ENCODE measurements around the gene CIZ1. TPM values are rescaled to one million over a fixed set of nuclear protein-coding genes. Genes with fewer than 3 reads are reported as not detected.

Gene CIZ1
- total and polyA plus RNA-seq, 2 of the 13 experiments (the other 11 are each of a cell fraction or from before 2014, with no cell fraction given), result 30.6 to 50.3 TPM

DNA sequence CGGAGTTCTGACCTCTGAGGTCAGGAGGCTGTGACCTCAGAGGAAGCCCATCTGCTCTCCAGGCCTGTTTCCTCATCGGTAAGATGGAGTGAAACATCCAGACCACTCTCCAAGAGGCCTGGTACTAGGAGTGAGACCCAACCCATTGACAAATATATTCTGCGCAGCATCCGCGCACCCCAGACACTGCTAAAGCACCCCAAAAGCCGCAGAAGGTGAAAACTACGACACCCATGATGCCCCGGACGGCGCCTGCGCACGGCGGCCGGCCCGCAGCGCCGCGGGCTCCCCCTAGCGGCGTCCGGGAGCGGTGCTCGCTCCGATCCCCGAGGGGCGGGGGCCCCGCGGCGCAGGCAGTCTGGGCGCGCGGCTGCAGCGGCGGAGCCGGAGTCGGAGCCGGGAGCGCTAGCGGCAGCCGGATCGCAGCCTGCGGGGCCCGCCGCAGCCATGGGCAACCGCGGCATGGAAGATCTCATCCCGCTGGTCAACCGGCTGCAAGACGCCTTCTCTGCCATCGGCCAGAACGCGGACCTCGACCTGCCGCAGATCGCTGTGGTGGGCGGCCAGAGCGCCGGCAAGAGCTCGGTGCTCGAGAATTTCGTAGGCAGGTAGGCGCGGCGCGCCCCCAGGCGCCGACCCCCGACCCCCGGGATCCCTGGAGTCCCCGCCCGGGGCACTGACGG is 11.8 kb upstream of the CIZ1 start, which contains the start of gene DNM1 (continued):
- TF ChIP-seq, protein P1, sequence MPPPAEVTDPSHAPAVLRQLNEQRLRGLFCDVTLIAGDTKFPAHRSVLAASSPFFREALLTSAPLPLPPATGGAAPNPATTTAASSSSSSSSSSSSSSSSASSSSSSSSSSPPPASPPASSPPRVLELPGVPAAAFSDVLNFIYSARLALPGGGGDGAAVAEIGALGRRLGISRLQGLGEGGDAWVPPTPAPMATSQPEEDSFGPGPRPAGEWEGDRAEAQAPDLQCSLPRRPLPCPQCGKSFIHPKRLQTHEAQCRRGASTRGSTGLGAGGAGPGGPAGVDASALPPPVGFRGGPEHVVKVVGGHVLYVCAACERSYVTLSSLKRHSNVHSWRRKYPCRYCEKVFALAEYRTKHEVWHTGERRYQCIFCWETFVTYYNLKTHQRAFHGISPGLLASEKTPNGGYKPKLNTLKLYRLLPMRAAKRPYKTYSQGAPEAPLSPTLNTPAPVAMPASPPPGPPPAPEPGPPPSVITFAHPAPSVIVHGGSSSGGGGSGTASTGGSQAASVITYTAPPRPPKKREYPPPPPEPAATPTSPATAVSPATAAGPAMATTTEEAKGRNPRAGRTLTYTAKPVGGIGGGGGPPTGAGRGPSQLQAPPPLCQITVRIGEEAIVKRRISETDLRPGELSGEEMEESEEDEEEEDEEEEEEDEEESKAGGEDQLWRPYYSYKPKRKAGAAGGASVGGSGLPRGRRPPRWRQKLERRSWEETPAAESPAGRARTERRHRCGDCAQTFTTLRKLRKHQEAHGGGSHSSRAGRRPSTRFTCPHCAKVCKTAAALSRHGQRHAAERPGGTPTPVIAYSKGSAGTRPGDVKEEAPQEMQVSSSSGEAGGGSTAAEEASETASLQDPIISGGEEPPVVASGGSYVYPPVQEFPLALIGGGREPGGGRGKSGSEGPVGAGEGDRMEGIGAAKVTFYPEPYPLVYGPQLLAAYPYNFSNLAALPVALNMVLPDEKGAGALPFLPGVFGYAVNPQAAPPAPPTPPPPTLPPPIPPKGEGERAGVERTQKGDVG (CRISPR knock-in tag; IDR thresholded peaks at IDR 0.05; ENCODE audit: borderline replicate concordance), result no peak
- TF ChIP-seq HMG20A (CRISPR knock-in tag; IDR thresholded peaks at IDR 0.05; ENCODE audit: borderline replicate concordance) (no peak), ZNF790 (CRISPR knock-in tag; IDR thresholded peaks at IDR 0.05; ENCODE audit: borderline replicate concordance) (no peak), ZNF724P (CRISPR knock-in tag; IDR thresholded peaks at IDR 0.05; ENCODE audit: borderline replicate concordance) (no peak), ZMYM4 (CRISPR knock-in tag; IDR thresholded peaks at IDR 0.05) (peak; percentile 29; the same call in 1 of the 2 replicates), MLLT10 (CRISPR knock-in tag; IDR thresholded peaks at IDR 0.05) (no peak), ZNF264 (CRISPR knock-in tag; IDR thresholded peaks at IDR 0.05) (no peak), ZKSCAN5 (CRISPR knock-in tag; IDR thresholded peaks at IDR 0.05) (no peak), NR2F6 (IDR thresholded peaks at IDR 0.05) (peak; percentile 77; the same call in 1 of the 2 replicates), NR2F6 (CRISPR knock-in tag; IDR thresholded peaks at IDR 0.05) (peak; percentile 68), GPN1 (CRISPR knock-in tag; IDR thresholded peaks at IDR 0.05; ENCODE audit: borderline replicate concordance) (no peak)
- TF ChIP-seq, protein P2, sequence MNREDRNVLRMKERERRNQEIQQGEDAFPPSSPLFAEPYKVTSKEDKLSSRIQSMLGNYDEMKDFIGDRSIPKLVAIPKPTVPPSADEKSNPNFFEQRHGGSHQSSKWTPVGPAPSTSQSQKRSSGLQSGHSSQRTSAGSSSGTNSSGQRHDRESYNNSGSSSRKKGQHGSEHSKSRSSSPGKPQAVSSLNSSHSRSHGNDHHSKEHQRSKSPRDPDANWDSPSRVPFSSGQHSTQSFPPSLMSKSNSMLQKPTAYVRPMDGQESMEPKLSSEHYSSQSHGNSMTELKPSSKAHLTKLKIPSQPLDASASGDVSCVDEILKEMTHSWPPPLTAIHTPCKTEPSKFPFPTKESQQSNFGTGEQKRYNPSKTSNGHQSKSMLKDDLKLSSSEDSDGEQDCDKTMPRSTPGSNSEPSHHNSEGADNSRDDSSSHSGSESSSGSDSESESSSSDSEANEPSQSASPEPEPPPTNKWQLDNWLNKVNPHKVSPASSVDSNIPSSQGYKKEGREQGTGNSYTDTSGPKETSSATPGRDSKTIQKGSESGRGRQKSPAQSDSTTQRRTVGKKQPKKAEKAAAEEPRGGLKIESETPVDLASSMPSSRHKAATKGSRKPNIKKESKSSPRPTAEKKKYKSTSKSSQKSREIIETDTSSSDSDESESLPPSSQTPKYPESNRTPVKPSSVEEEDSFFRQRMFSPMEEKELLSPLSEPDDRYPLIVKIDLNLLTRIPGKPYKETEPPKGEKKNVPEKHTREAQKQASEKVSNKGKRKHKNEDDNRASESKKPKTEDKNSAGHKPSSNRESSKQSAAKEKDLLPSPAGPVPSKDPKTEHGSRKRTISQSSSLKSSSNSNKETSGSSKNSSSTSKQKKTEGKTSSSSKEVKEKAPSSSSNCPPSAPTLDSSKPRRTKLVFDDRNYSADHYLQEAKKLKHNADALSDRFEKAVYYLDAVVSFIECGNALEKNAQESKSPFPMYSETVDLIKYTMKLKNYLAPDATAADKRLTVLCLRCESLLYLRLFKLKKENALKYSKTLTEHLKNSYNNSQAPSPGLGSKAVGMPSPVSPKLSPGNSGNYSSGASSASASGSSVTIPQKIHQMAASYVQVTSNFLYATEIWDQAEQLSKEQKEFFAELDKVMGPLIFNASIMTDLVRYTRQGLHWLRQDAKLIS (CRISPR knock-in tag; IDR thresholded peaks at IDR 0.05), result no peak
- TF ChIP-seq, protein P3, sequence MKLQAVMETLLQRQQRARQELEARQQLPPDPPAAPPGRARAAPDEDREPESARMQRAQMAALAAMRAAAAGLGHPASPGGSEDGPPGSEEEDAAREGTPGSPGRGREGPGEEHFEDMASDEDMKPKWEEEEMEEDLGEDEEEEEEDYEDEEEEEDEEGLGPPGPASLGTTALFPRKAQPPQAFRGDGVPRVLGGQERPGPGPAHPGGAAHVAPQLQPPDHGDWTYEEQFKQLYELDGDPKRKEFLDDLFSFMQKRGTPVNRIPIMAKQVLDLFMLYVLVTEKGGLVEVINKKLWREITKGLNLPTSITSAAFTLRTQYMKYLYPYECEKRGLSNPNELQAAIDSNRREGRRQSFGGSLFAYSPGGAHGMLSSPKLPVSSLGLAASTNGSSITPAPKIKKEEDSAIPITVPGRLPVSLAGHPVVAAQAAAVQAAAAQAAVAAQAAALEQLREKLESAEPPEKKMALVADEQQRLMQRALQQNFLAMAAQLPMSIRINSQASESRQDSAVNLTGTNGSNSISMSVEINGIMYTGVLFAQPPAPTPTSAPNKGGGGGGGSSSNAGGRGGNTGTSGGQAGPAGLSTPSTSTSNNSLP (IDR thresholded peaks at IDR 0.05; ENCODE audit: low read depth, low read length), result no peak
- TF ChIP-seq, protein P4, sequence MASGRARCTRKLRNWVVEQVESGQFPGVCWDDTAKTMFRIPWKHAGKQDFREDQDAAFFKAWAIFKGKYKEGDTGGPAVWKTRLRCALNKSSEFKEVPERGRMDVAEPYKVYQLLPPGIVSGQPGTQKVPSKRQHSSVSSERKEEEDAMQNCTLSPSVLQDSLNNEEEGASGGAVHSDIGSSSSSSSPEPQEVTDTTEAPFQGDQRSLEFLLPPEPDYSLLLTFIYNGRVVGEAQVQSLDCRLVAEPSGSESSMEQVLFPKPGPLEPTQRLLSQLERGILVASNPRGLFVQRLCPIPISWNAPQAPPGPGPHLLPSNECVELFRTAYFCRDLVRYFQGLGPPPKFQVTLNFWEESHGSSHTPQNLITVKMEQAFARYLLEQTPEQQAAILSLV (CRISPR knock-in tag; IDR thresholded peaks at IDR 0.05; ENCODE audit: borderline replicate concordance), result no peak
- TF ChIP-seq, protein P5, sequence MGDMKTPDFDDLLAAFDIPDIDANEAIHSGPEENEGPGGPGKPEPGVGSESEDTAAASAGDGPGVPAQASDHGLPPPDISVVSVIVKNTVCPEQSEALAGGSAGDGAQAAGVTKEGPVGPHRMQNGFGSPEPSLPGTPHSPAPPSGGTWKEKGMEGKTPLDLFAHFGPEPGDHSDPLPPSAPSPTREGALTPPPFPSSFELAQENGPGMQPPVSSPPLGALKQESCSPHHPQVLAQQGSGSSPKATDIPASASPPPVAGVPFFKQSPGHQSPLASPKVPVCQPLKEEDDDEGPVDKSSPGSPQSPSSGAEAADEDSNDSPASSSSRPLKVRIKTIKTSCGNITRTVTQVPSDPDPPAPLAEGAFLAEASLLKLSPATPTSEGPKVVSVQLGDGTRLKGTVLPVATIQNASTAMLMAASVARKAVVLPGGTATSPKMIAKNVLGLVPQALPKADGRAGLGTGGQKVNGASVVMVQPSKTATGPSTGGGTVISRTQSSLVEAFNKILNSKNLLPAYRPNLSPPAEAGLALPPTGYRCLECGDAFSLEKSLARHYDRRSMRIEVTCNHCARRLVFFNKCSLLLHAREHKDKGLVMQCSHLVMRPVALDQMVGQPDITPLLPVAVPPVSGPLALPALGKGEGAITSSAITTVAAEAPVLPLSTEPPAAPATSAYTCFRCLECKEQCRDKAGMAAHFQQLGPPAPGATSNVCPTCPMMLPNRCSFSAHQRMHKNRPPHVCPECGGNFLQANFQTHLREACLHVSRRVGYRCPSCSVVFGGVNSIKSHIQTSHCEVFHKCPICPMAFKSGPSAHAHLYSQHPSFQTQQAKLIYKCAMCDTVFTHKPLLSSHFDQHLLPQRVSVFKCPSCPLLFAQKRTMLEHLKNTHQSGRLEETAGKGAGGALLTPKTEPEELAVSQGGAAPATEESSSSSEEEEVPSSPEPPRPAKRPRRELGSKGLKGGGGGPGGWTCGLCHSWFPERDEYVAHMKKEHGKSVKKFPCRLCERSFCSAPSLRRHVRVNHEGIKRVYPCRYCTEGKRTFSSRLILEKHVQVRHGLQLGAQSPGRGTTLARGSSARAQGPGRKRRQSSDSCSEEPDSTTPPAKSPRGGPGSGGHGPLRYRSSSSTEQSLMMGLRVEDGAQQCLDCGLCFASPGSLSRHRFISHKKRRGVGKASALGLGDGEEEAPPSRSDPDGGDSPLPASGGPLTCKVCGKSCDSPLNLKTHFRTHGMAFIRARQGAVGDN (CRISPR knock-in tag; IDR thresholded peaks at IDR 0.05), result peak; percentile 7

Measured in HepG2 (cell line).